Right lobe of liver (tissue), 6 donors: ENCODE results near the gene CMTM7. TPM values are rescaled to one million over a fixed set of nuclear protein-coding genes. Genes with fewer than 3 reads are reported as not detected.

Experiments used
- ATAC-seq, 4 donors: fragments of 200-7000 bp; cut with Tn5 transposase; one replicate each; pipeline ENCODE4 v1.9.1; 2020; ENCODE audit warnings: mild to moderate bottlenecking in 4 of 4, moderate library complexity in 4 of 4
- DNase-seq, 3 donors: peaks; one replicate each; pipeline ENCODE4 v3.0.0-alpha.2; 2020
- H3K27ac ChIP-seq, 3 donors: fragments of 200-600 bp; one replicate each; pipeline ENCODE4 v1.8.0; 2022
- H3K27me3 ChIP-seq, 2 donors: fragments of 200-600 bp; one replicate each; pipeline ENCODE4 v1.8.0; 2022
- H3K36me3 ChIP-seq, 4 donors: fragments of 200-600 bp; sonication (generic) in 1 of 4; one replicate each; pipeline versions ENCODE4 v1.5.1 to v1.8.0; 2017 to 2022; ENCODE audit warnings: control low read depth in 1 of 4
- H3K4me1 ChIP-seq, 4 donors: fragments of 200-600 bp; sonication (generic) in 1 of 4; one replicate each; pipeline versions ENCODE4 v1.5.1 to v1.8.0; 2017 to 2022; ENCODE audit warnings: control low read depth in 1 of 4
- H3K4me3 ChIP-seq, 3 donors: fragments of 200-600 bp; one replicate each; pipeline ENCODE4 v1.8.0; 2022
- H3K9me3 ChIP-seq, 4 donors: fragments of 200-600 bp; sonication (generic) in 1 of 4; one replicate each; pipeline versions ENCODE4 v1.5.1 to v1.8.0; 2017 to 2022; ENCODE audit warnings: control low read depth in 1 of 4
- CTCF ChIP-seq, 4 donors: fragments of 200-600 bp in 3 of 4; fragments of 450-650 bp in 1 of 4; IDR thresholded peaks; one replicate each; pipeline versions ENCODE4 v1.5.1 to v1.8.0; 2016 to 2022; ENCODE audit warnings: antibody characterized with exemption in 4 of 4, mild to moderate bottlenecking in 2 of 4
- POLR2A ChIP-seq: fragments of 450-650 bp; IDR thresholded peaks from one replicate; pipeline ENCODE4 v1.6.1; 2017; ENCODE audit warnings: antibody characterized with exemption, mild to moderate bottlenecking
- WGBS: methylation state at CpG from one replicate; pipeline ENCODE4 v1.1.6; 2018; ENCODE audit warnings: low coverage, low lambda C conversion rate; ENCODE audit not compliant: insufficient coverage; ENCODE audit errors: missing lambda C conversion rate; 5-methylcytosine and 5-hydroxymethylcytosine counted together
- intact Hi-C, 2 donors: fragments of 100-400 bp; cut with DNase I; formaldehyde crosslinking; loops; one replicate each; pipeline versions ENCODE4 v1.11.2 to v1.14.1; 2022
- total RNA-seq, 6 experiments: library from RNA; depleted of rRNA in 2 of 6; stranded (reverse); fragments of >200 nt in 2 of 6; fragmentation: NEBNext Ultra II Directional in 3 of 6; extraction: Animal tissue kit (Norgen Biotek cat#: 25700) in 3 of 6; gene quantifications; one replicate each; pipeline versions ENCODE4 v1.1.0 to v1.2.4, GENCODE V29; 2016 to 2023
- donor health status: DM: no; HTN: yes; CAD: no.
- donor health status: DM: no; HTN: no; CAD: no.
- donor health status: DM: no; HTN: no; CAD: no.
- donor health status: DM: no; HTN: yes; CAD: no.
- donor health status: DM: no; HTN: yes; CAD: no.

CMTM7 gene
- total RNA-seq, 6 experiments from 2014 or later = 2.7 to 9.8 (median 5.0) TPM

GRCh38 chr3:32372213-32372490 lies 19.5 kb upstream of the CMTM7 start:
- DNase-seq (no peak), ATAC-seq (no peak)
- Histone ChIP-seq H3K9me3 (no peaks in the 10 kb centered on the region), H3K27ac (no peak overlapping the region), H3K36me3 (no peaks in the 10 kb centered on the region), H3K4me3 (no peak overlapping the region), H3K4me1 (no peaks in the 10 kb centered on the region), H3K27me3 (no peaks in the 10 kb centered on the region)
- intact Hi-C loops = no loop called here
- TF ChIP-seq CTCF (IDR thresholded peaks at IDR 0.05) (no peak), POLR2A (no peak)
- 98% methylated on average over 4 of the region's 4 CpGs for WGBS

- H3K4me3 ChIP-seq = no peak overlapping the region
- intact Hi-C loops = no loop called here
- H3K4me1 ChIP-seq = no peaks in the 10 kb centered on the region
- WGBS = 60% methylated on average over 5 of the region's 5 CpGs
- DNase-seq (no peak), ATAC-seq (no peak)
- H3K36me3 ChIP-seq = no peaks in the 10 kb centered on the region
- H3K9me3 ChIP-seq = no peaks in the 10 kb centered on the region
- no peak overlapping the region for H3K27ac ChIP-seq
- H3K27me3 ChIP-seq = no peaks in the 10 kb centered on the region
- TF ChIP-seq POLR2A (no peak), CTCF (IDR thresholded peaks at IDR 0.05) (no peak)
Measured at GRCh38 chr3:32373276-32373675, 18.4 kb upstream of the CMTM7 start.

GRCh38 chr3:32373844-32374243 lies 17.8 kb upstream of the CMTM7 start:
- no peak for DNase-seq
- intact Hi-C loops = no loop called here
- no peak overlapping the region for H3K27ac ChIP-seq
- 72% methylated on average over 5 of the region's 5 CpGs for whole genome bisulfite sequencing
- no peak overlapping the region for H3K4me3 ChIP-seq
- no peaks in the 10 kb centered on the region for H3K4me1 ChIP-seq
- ATAC-seq = no peak
- TF ChIP-seq POLR2A = no peak
- no peak for TF ChIP-seq CTCF (IDR thresholded peaks at IDR 0.05)
- no peaks in the 10 kb centered on the region for H3K36me3 ChIP-seq
- no peaks in the 10 kb centered on the region for H3K27me3 ChIP-seq
- H3K9me3 ChIP-seq = no peaks in the 10 kb centered on the region

GRCh38 chr3:32374788-32375595 lies 16.7 kb upstream of the CMTM7 start:
- Histone ChIP-seq H3K9me3 (no peaks in the 10 kb centered on the region), H3K36me3 (no peaks in the 10 kb centered on the region), H3K4me3 (no peak overlapping the region), H3K27me3 (no peaks in the 10 kb centered on the region), H3K27ac (no peak overlapping the region), H3K4me1 (no peaks in the 10 kb centered on the region)
- intact Hi-C loops = no loop called here
- ATAC-seq (peak; percentile 74 to 84 (median 80)), DNase-seq (no peak)
- no peak for TF ChIP-seq POLR2A
- peak; percentile 57 to 65 (median 62) for TF ChIP-seq CTCF (IDR thresholded peaks at IDR 0.05)
- WGBS = 63% methylated on average over 12 of the region's 12 CpGs

- H3K36me3 ChIP-seq = no peaks in the 10 kb centered on the region
- H3K4me3 ChIP-seq = no peak overlapping the region
- ATAC-seq = no peak
- no peaks in the 10 kb centered on the region for H3K9me3 ChIP-seq
- no peak overlapping the region for H3K27ac ChIP-seq
- TF ChIP-seq POLR2A (no peak), CTCF (IDR thresholded peaks at IDR 0.05) (no peak)
- WGBS = 89% methylated on average over 5 of the region's 5 CpGs
- DNase-seq = no peak
- H3K27me3 ChIP-seq = no peaks in the 10 kb centered on the region
- H3K4me1 ChIP-seq = no peaks in the 10 kb centered on the region
- intact Hi-C loops = no loop called here
Measured at GRCh38 chr3:32375596-32375930, 16.1 kb upstream of the CMTM7 start.
